ENCODE results near the gene MERTK. TPM values are rescaled to one million over a fixed set of nuclear protein-coding genes. Genes with fewer than 3 reads are reported as not detected.
"Not testable (repeated sequence)": the region's sequence is repeated elsewhere in the genome, so short reads cannot be mapped to it uniquely, and the experiment has no call there.

MERTK gene
- total RNA-seq, 1 donor from 2014 or later = 4.7 TPM

GRCh38 chr2:112065966-112066365, 167.6 kb downstream of the MERTK start:
- Histone ChIP-seq H3K27ac (replicated peaks) (no peak overlapping the region), H3K9me3 (replicated peaks) (peaks cover 5% of the 10 kb centered on the region), H3K36me3 (peaks cover 79% of the 10 kb centered on the region), H3K27me3 (ENCODE audit: low read depth) (no peaks in the 10 kb centered on the region), H3K4me1 (peaks cover 7% of the 10 kb centered on the region), H3K4me3 (no peak overlapping the region)
- intact Hi-C loops (cut with micrococcal nuclease) = no loop called here
- no peak for DNase-seq
- no peak for TF ChIP-seq CTCF (IDR thresholded peaks at IDR 0.05; ENCODE audit: borderline replicate concordance)

- H3K27ac ChIP-seq (replicated peaks); H3K4me1 ChIP-seq; H3K4me3 ChIP-seq; intact Hi-C loops (cut with micrococcal nuclease); DNase-seq; H3K27me3 ChIP-seq (ENCODE audit: low read depth): not testable (repeated sequence)
- Histone ChIP-seq H3K9me3 (replicated peaks) (peaks cover 12% of the 10 kb centered on the region), H3K36me3 (peaks cover 78% of the 10 kb centered on the region)
These were observed 171.4 kb downstream of the MERTK start for GRCh38 chr2:112069794-112070193.

GRCh38 chr2:112073875-112074274, 175.5 kb downstream of the MERTK start:
- H3K27me3 ChIP-seq (ENCODE audit: low read depth) = no peaks in the 10 kb centered on the region
- TF ChIP-seq CTCF (IDR thresholded peaks at IDR 0.05; ENCODE audit: borderline replicate concordance) = no peak
- intact Hi-C loops (cut with micrococcal nuclease) = no loop called here
- no peak overlapping the region for H3K4me3 ChIP-seq
- H3K36me3 ChIP-seq = peaks cover 56% of the 10 kb centered on the region
- H3K9me3 ChIP-seq (replicated peaks) = peaks cover 12% of the 10 kb centered on the region
- peaks cover 13% of the 10 kb centered on the region for H3K4me1 ChIP-seq
- no peak overlapping the region for H3K27ac ChIP-seq (replicated peaks)
- no peak for DNase-seq

GRCh38 chr2:112074506-112074905, 176.1 kb downstream of the MERTK start:
- intact Hi-C loops (cut with micrococcal nuclease) = no loop called here
- no peak for DNase-seq
- peaks cover 12% of the 10 kb centered on the region for H3K9me3 ChIP-seq (replicated peaks)
- no peak overlapping the region for H3K4me3 ChIP-seq
- H3K4me1 ChIP-seq = peaks cover 13% of the 10 kb centered on the region
- TF ChIP-seq CTCF (IDR thresholded peaks at IDR 0.05; ENCODE audit: borderline replicate concordance) = no peak
- no peaks in the 10 kb centered on the region for H3K27me3 ChIP-seq (ENCODE audit: low read depth)
- no peak overlapping the region for H3K27ac ChIP-seq (replicated peaks)
- H3K36me3 ChIP-seq = peaks cover 51% of the 10 kb centered on the region

- H3K27me3 ChIP-seq (ENCODE audit: low read depth) = no peaks in the 10 kb centered on the region
- H3K36me3 ChIP-seq = peaks cover 39% of the 10 kb centered on the region
- no peak overlapping the region for H3K4me3 ChIP-seq
- DNase-seq = no peak
- H3K9me3 ChIP-seq (replicated peaks) = peaks cover 8% of the 10 kb centered on the region
- no peak for TF ChIP-seq CTCF (IDR thresholded peaks at IDR 0.05; ENCODE audit: borderline replicate concordance)
- peaks cover 13% of the 10 kb centered on the region for H3K4me1 ChIP-seq
- intact Hi-C loops (cut with micrococcal nuclease) = no loop called here
- H3K27ac ChIP-seq (replicated peaks) = peak overlapping the region; percentile 72
These were observed 177.3 kb downstream of the MERTK start for GRCh38 chr2:112075490-112076260.

GRCh38 chr2:112077814-112078213, 179.4 kb downstream of the MERTK start:
- Histone ChIP-seq H3K4me3 (no peak overlapping the region), H3K4me1 (peaks cover 13% of the 10 kb centered on the region), H3K27ac (replicated peaks) (no peak overlapping the region), H3K36me3 (peaks cover 46% of the 10 kb centered on the region), H3K27me3 (ENCODE audit: low read depth) (no peaks in the 10 kb centered on the region), H3K9me3 (replicated peaks) (peaks cover 8% of the 10 kb centered on the region)
- intact Hi-C loops (cut with micrococcal nuclease) = no loop called here
- DNase-seq = no peak
- TF ChIP-seq CTCF (IDR thresholded peaks at IDR 0.05; ENCODE audit: borderline replicate concordance) = no peak
